ENCODE results near the gene PPFIBP1.
"Not testable (repeated sequence)": the region's sequence is repeated elsewhere in the genome, so short reads cannot be mapped to it uniquely, and the experiment has no call there.

PPFIBP1 gene

DNA sequence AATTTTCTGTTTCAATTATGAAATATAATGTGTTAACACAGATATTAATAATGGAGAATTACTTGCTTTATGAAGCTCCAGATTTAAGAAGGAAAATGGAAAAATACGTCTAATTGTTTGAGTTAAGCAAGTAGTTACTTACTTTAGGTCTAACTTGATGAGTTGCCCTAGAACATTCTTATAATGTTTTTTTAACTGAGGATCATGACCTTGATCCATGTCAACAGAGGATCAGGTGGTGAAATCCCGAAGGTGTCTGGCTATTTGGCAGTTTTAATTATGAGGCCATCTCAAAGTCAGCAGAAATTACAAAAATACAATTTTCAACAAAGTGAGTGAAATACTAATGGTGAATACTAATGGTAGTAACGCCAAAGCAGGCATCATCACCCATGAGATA is 115.3 kb downstream of the PPFIBP1 start:
- Histone ChIP-seq H3K36me3 (ENCODE audit: control insufficient read depth, insufficient read depth, low read length) (no peaks in the 10 kb centered on the region), H2AFZ (no peak overlapping the region), H3K27me3 (ENCODE audit: control insufficient read depth, insufficient read depth, low read length) (no peaks in the 10 kb centered on the region), H3K4me3 (ENCODE audit: low read depth, low read length) (no peak overlapping the region), H3K4me2 (ENCODE audit: low read length) (no peak overlapping the region), H3K9ac (no peak overlapping the region), H3K9me3 (ENCODE audit: control insufficient read depth, low read length) (no peaks in the 10 kb centered on the region), H3K27ac (no peak overlapping the region), H3K4me1 (no peaks in the 10 kb centered on the region), H3K79me2 (no peaks in the 10 kb centered on the region)
- TF ChIP-seq, protein P1, sequence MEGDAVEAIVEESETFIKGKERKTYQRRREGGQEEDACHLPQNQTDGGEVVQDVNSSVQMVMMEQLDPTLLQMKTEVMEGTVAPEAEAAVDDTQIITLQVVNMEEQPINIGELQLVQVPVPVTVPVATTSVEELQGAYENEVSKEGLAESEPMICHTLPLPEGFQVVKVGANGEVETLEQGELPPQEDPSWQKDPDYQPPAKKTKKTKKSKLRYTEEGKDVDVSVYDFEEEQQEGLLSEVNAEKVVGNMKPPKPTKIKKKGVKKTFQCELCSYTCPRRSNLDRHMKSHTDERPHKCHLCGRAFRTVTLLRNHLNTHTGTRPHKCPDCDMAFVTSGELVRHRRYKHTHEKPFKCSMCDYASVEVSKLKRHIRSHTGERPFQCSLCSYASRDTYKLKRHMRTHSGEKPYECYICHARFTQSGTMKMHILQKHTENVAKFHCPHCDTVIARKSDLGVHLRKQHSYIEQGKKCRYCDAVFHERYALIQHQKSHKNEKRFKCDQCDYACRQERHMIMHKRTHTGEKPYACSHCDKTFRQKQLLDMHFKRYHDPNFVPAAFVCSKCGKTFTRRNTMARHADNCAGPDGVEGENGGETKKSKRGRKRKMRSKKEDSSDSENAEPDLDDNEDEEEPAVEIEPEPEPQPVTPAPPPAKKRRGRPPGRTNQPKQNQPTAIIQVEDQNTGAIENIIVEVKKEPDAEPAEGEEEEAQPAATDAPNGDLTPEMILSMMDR (IDR thresholded peaks at IDR 0.05) = no peak

DNA sequence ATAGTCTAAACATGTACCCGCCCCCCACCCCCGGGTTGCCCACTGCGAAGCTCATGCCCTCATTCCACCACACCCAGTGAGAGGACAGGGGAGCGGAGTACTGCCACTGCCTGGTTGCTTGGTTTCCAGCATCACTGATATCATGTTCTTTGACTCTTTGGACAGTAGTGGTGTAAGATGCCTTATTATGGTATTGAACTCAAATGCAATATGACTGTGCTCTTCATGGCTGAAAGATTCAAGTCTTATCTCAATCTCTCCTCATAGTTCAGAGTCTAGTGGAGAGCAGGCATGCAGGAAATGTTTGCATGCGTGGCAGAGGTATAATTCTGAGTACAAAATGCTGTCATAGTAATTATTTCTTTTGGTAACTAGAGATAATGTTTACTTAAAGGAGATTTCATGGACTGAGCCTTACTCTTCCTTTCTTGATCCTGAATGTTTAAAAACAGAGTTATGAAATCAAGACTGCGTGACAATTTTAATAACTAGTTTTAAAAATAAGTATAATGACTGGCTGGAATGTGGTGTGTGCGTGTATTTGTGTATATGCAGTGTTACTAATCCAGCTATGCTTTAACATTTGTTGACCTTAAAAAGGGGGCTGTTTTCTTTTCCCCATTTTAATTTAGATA is 116.7 kb downstream of the PPFIBP1 start:
- H3K4me1 ChIP-seq; H3K9ac ChIP-seq; H3K9me3 ChIP-seq (ENCODE audit: control insufficient read depth, low read length); H3K36me3 ChIP-seq (ENCODE audit: control insufficient read depth, insufficient read depth, low read length); H3K27me3 ChIP-seq (ENCODE audit: control insufficient read depth, insufficient read depth, low read length); H2AFZ ChIP-seq; H3K27ac ChIP-seq; H3K4me3 ChIP-seq (ENCODE audit: low read depth, low read length); H3K79me2 ChIP-seq: not testable (repeated sequence)
- H3K4me2 ChIP-seq (ENCODE audit: low read length) = peak overlapping the region; percentile 35

DNA sequence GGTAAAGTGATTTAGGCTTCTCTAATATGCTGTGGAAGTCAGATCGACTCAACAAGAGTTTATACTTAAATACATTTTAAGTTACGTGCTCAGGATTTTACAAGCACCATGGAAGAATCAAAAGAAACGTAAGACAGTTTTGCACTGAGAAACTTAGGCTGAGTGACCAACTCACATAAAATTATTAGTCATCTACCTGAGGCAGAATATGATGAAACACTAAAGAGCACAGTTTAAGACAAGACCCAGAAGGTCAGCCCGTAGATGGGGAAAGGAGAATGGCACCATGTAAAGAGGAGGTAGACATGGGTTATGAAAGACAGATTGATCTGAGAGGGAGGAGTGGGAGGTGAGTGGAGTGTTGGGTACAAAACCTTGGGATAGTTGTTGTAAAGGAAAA is 118.4 kb downstream of the PPFIBP1 start:
- not testable (repeated sequence) for H3K4me1 ChIP-seq; H3K27me3 ChIP-seq (ENCODE audit: control insufficient read depth, insufficient read depth, low read length); H3K9me3 ChIP-seq (ENCODE audit: control insufficient read depth, low read length); H3K4me3 ChIP-seq (ENCODE audit: low read depth, low read length); H3K79me2 ChIP-seq; H3K4me2 ChIP-seq (ENCODE audit: low read length); H3K36me3 ChIP-seq (ENCODE audit: control insufficient read depth, insufficient read depth, low read length); H2AFZ ChIP-seq; H3K9ac ChIP-seq; H3K27ac ChIP-seq

DNA sequence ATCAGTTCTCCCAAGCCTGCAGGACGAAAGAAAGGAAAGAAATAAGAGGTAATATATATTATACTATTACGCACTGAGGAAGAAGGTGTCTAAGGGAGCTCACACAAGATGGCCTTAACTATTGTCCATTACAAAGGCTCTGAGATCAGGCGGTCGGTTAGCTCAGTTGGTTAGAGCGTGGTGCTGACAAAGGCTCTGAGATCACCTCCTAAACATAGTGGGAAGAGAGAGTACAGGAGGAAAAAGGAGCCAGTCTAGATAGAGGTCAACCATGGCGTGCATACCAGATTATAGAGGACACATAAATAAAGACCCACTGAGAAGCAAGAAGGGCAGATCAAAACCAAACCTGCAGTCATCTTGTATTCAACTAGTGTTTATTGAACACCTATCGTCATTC is 118.9 kb downstream of the PPFIBP1 start:
- not testable (repeated sequence) for H3K27me3 ChIP-seq (ENCODE audit: control insufficient read depth, insufficient read depth, low read length); H3K4me3 ChIP-seq (ENCODE audit: low read depth, low read length); H2AFZ ChIP-seq; H3K4me1 ChIP-seq; H3K79me2 ChIP-seq; H3K4me2 ChIP-seq (ENCODE audit: low read length); H3K36me3 ChIP-seq (ENCODE audit: control insufficient read depth, insufficient read depth, low read length); H3K9ac ChIP-seq; H3K27ac ChIP-seq; H3K9me3 ChIP-seq (ENCODE audit: control insufficient read depth, low read length)

DNA sequence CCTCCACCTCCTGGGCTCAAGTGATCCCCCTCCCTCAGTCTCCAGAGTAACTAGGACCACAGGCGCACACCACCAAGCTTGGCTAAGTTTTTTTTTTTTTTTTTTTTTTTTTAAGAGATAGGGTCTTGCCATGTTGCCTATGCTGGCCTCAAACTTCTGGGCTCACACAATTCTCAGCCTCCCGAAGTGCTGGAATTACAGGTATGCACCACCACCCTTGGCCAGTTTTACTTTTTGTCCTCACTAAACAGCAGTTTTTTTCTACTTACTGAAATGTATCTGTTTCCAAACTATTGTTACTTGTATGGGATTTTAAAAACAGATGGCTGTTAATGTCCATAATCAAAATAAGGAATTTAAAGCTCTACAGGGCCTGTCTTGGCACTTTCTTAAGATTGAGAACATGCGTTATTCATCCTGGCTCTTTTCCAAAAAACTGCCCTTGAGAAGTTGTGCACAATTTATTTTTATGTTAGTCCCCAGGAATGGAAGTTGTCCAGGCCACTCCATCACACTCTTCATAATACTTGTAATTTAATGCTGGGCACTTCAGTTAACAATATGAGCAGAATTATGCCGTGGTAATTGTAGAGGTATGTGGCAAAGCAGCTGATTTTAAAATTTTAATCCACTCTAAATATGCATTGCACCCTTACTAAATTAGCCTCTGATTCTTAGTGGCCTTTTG is 120.3 kb downstream of the PPFIBP1 start:
- Histone ChIP-seq H3K4me1 (no peaks in the 10 kb centered on the region), H3K36me3 (ENCODE audit: control insufficient read depth, insufficient read depth, low read length) (no peaks in the 10 kb centered on the region), H3K4me3 (ENCODE audit: low read depth, low read length) (no peak overlapping the region), H3K9me3 (ENCODE audit: control insufficient read depth, low read length) (no peaks in the 10 kb centered on the region), H3K27me3 (ENCODE audit: control insufficient read depth, insufficient read depth, low read length) (no peaks in the 10 kb centered on the region), H3K27ac (no peak overlapping the region), H2AFZ (no peak overlapping the region), H3K9ac (no peak overlapping the region), H3K79me2 (no peaks in the 10 kb centered on the region), H3K4me2 (ENCODE audit: low read length) (no peak overlapping the region)
- TF ChIP-seq, protein P1 (IDR thresholded peaks at IDR 0.05) = no peak

DNA sequence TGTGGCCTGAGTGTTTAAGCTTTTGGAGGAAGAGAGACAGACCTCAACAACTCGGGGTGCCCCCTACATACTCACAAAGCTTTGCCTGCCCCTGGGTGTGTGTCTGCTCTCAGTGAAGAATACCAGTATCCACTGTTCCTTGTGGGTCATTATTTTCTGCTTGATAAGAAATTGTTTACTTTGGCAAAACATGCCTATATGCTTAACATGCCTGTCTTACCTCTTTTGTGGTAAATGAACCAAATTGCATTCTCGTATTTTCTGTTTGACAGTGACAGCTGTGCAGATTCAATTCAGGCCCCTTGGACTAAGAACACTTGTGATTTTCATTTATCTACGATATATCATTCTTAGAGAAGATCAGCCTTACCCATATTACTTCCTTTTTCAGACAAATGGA is 121.7 kb downstream of the PPFIBP1 start:
- no peak overlapping the region for H3K27ac ChIP-seq
- TF ChIP-seq, protein P1 (IDR thresholded peaks at IDR 0.05) = no peak
- no peaks in the 10 kb centered on the region for H3K9me3 ChIP-seq (ENCODE audit: control insufficient read depth, low read length)
- H3K79me2 ChIP-seq = no peaks in the 10 kb centered on the region
- no peaks in the 10 kb centered on the region for H3K27me3 ChIP-seq (ENCODE audit: control insufficient read depth, insufficient read depth, low read length)
- no peak overlapping the region for H3K9ac ChIP-seq
- H3K4me1 ChIP-seq = no peaks in the 10 kb centered on the region
- H3K4me3 ChIP-seq (ENCODE audit: low read depth, low read length) = no peak overlapping the region
- no peak overlapping the region for H2AFZ ChIP-seq
- H3K4me2 ChIP-seq (ENCODE audit: low read length) = no peak overlapping the region
- H3K36me3 ChIP-seq (ENCODE audit: control insufficient read depth, insufficient read depth, low read length) = no peaks in the 10 kb centered on the region
